ENCODE results near the gene ECD. TPM values are rescaled to one million over a fixed set of nuclear protein-coding genes. Genes with fewer than 3 reads are reported as not detected.

ECD gene
- polyA plus RNA-seq, 10 donors: 19.3 to 28.8 (median 23.8) TPM

DNA sequence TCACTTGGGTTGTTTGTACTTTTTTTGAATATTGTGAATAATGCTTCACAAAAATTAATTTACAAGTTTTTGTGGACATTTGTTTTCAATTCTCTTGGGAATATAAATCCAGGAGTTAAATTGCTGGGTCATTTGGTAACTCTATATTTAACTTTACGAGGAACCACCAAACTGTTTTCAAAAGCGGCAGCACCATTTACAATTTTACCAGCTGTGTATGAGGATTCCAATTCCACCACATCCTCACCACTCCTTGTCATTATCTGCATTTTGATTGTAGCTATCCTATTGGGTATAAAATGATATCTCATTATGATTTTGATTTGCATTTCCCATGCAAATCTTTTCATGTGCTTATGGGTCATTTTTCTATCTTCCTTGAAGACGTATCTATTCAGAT is 61.5 kb downstream of the ECD start:
- no peak for DNase-seq

DNA sequence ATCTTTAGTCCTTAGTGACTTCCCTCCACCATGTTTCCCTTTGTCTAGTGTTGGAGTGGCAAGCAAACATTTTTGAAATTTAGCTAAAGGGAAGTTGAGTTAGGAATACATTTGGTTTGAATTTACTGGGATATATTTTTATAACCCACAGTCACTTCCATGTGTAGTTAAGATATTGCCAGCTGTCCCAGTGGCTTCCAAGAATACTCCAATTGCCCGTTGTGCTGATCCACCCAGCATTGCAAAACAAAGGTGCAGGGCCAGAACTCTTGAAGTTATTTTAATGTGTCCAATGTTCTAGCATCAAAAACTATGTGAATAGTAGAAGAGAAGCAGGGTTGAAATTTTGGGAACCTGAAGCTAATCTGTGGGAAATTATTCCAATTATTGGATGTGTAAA is 68.7 kb downstream of the ECD start:
- DNase-seq: no peak

DNA sequence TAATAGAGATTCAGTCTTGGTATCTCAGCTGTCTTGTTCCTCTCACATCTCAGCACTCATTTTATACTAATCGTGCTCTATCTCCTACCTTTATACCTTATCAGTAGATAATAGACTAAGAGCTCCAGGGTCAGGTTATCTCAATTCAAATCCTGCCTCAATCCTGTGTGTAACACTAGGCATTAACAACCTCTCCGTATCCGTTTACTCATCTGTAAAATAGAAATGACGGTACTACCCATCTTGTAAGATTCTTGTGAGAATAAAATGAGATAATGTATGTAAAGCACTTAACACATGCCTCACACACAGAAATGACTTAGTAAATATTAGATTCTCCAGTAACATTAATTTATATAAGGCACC is 70.5 kb downstream of the ECD start:
- no peak for DNase-seq

DNA sequence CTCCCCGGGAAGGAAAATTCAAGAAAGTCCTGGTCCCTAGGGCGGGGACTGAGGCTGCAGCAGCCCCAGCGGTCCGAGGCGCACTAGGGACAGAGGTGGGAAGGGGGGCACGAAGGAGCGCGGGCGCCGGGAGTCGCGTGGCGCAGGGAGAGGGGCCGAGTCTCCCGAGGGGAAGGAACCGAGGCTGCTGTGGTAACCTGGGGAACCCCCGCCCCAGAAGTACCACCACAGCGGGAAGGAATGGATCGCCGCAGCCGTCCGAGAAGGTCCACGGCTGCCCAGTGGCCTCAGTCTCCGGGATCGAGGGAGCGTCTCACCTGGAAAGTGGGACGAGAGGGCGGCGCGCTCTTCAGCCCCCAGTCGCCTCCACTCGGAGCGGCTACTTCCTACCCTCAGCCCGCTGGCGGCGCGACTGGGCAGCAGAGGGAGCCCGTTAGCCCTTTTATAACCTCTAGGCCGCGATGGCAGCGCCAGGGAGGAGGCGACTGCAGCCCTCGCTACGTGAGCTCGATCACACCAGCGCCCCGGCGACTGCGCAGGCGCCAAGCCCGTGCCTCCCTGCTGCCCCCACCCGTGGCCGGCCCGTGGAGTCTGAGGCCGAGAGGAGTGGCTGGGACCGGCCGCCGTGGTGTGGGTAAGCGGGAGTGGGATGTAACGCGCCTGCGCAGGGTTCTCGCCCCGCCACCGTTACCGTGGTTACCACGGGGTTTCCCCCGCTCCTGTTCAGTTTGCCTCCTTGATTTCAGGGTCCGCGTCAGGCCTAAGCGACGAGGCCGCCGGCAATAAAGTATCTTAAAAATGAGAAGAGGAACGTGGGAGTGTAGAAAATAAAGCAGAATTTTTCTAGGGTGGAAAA is 71.1 kb downstream of the ECD start, which contains the start of gene P4HA1:
TSS of gene P4HA1 (minus strand) at position 418 of the 856 bp plus-strand sequence. CDS start 21,983 bp downstream, outside the sequence.
- DNase-seq: peak; percentile 98 to 99 (median 98)

DNA sequence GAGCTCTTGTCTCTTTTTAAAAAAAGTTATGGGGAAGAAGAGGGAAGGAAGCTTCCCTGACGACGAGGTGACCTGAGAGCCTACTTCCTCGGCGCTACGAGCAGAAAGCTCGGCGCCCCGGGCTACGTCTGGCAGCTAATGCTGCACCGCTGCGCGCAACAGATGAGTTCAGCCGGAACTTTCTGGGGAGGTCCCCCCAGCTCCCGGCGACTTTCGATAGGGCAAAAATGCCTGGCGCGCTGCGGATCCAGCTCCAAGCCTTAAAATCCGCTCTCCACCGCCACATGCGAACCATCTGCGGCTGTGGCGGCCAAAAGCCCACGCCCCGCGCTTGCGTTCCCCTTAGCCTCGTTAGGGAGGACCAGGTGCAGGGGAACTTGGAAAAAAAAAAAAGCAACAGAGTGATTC is 71.8 kb downstream of the ECD start:
- DNase-seq: peak; percentile 59 to 93 (median 78)

DNA sequence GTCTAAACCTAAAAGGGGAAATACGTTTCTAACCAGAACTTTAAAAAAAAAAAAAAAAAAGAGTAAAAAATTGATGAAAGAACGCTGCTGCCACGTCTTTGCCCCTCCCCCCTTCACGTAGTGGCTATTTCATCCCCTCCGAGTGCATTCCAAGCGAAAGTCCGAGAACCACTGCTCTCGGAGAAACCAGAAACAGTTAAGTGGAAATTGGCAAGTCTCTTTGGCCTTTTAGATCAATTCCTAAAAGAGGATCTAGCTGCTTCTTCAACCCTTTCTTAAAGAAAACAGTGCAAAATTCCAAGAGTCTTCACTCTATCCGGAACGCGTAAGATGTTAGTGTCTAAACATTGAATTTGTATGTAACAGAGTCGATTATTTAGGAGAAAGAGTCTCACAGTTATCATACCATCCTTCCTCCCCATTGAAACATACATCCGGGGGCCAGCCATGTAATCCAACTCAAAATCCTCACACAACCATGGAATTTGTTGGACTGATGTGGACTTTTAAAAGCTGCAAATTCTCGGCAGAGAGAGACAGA is 72.3 kb downstream of the ECD start:
- peak; percentile 86 to 94 (median 91) for DNase-seq

DNA sequence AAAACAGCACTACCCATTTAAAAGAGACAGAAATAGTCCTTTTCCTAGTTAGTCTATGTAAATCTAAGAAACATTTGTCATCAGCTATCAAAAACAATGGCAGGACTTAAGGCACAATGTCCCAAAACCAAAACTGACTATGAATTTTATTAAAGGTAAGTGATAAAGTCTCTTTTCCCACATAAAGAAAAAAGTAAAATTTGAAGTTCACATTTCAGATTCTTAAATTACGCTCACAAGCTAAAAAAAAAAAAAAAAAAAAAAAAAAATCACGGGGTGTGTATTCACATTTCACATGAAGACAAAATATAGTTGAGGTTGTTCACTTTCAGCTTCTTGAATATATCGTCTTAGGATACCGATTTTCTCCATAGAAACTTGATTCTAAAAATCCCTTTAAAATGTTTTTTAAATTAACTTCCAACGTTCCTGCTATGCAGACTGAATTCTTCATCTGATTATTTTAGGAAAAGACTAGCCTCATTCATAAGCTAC is 72.8 kb downstream of the ECD start:
- no peak for DNase-seq

DNA sequence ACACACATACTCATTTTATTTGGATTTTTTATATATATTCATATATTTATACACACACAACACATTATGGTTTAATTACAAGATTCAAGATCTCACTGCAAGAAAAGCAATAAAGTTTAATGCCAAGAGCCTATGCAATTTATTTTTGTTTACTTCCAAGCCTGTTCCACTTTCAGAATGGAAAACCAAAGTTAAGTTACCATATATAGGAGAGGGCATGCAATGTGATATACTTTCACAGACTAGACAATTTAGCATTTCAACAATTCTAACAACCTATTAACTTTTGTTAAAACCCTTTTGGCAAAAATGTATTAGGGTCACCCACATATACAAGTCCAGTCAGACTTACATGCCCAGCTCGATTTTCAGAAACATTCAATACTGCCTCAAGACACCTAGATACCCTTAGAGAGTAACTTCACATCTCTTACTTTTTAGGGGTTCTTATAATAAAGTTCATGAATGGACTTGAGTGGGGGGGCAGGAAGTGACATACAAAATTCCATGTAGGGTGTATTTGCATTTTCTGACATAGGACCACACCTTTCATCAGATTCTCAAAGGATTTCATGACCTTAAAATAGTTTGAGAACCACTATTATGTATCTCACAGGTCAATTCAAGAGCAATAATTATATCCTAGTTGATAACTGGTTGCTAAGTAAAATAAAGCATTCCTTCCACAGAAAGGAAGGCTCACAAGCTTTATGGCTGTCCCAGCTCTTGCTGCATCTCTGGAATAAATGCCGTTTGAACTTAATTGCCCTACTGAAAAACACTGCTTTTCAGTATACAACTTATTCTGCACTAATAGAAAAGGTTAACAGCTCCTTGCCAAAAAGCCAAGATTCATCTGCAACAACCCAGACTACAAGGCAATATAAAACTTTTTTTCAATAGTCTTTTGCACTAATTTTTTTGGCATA is 73.6 kb downstream of the ECD start:
- peak; percentile 26 to 72 (median 28) for DNase-seq

DNA sequence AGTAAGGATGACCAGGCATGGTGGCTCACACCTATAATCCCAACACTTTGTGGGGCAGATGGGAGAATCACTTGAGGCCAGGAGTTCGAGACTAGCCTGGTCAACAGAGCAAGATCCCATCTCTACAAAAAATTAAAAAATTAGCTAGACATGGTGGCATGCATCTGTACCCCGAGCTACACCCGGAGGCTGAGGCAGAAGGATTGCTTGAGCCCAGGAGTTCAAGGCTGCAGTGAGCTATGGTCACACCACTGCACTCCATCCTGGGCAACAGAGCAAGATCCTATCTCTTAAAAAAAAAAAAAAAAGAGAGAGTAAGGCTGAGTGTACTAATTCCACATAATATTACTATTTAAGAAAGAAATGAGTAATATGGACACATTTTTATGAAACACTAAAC is 75.0 kb downstream of the ECD start:
- DNase-seq: no peak

DNA sequence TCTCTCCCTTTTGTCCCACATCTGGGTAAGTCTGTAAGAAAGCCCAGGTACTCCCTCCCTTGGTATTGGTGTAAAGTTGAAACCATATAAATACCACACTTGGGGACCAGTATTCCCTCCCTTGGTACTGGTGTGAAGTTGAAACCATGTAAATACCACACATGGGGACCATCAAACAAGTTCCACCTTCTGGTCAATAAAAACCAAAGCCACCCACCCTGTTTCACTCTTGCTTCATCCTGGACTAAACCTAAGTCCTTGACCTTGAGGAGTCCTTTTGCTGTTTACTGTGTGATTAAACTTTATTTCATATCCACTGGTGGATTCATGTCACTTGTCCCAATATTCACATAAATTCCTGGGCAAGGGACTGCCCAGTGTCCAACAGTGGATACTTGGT is 79.5 kb downstream of the ECD start:
- no peak for DNase-seq

DNA sequence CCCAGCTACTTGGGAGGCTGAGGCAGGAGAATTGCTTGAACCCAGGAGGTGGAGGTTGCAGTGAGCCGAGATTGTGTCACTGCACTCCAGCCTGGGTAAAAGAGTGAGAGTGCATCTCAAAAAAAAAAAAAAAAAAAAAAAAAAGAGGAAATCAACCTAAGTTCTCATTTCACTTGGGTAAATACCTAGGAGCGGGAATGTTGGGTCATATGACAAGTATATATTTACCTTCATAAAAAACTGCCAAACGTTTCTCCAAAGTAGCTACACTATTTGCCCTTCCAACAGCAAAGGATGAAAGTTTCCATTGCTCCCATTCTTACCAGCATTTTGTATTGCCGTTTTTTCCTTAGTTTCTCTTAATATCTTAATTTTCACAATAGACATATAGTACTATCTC is 81.0 kb downstream of the ECD start:
- DNase-seq: no peak

DNA sequence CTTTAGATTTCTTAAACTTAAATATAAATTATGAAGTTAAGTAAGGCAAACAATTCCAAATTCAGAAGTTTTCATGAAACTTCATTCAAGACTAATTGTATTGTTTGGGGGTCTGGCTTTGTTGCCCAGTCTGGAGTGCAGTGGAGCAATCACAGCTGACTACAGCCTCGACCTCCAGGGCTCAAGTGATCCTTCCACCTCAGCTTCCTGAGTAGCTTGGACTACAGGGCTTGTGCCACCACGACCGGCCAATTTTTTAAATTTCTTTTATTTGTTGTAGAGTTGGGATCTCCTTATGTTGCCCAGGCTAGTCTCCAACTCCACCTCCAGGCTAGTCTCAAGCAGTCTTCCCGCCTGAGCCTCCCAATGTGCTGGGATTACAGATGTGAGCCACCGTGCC is 83.6 kb downstream of the ECD start:
- DNase-seq: no peak

Other genes with a start within 250 kb of the ECD start
- gene PLA2G12B, start 213.2 kb downstream of the ECD start, polyA plus RNA-seq (ENCODE audit: insufficient read length in 10 of 10): under 1 TPM in 2 of 10 donors, not detected in 8; 0.14 to 0.18 TPM
- gene P4HA1, start 71.1 kb downstream of the ECD start, polyA plus RNA-seq (ENCODE audit: insufficient read length in 10 of 10): 10 to 100 TPM; 49.9 to 84.5 (median 72.8) TPM
- gene NUDT13, start 57.6 kb downstream of the ECD start, polyA plus RNA-seq (ENCODE audit: insufficient read length in 10 of 10): 1 to 10 TPM; 2.1 to 5.3 (median 2.9) TPM
- gene FAM149B1, start 111 bp upstream of the ECD start, polyA plus RNA-seq (ENCODE audit: insufficient read length in 10 of 10): 10 to 100 TPM; 16.4 to 37.2 (median 23.6) TPM
- 10 to 100 TPM; 17.5 to 27.6 (median 21.0) TPM for gene DNAJC9, start 79.2 kb upstream of the ECD start, polyA plus RNA-seq (ENCODE audit: insufficient read length in 10 of 10)
- gene MRPS16, start 84.6 kb upstream of the ECD start, polyA plus RNA-seq (ENCODE audit: insufficient read length in 10 of 10): 10 to 100 TPM; 64.2 to 75.7 (median 68.7) TPM
- gene CFAP70, start 190.9 kb upstream of the ECD start, polyA plus RNA-seq (ENCODE audit: insufficient read length in 10 of 10): 1 to 10 TPM in 6 of 10 donors, under 1 TPM in 4; 0.60 to 2.6 (median 1.5) TPM
- gene ANXA7, start 246.1 kb upstream of the ECD start, polyA plus RNA-seq (ENCODE audit: insufficient read length in 10 of 10): 10 to 100 TPM; 53.7 to 62.5 (median 56.6) TPM

Measured in muscle of back (tissue), 11 donors.